ENCODE data around the gene GAL3ST3. TPM values are rescaled to one million over a fixed set of nuclear protein-coding genes. Genes with fewer than 3 reads are reported as not detected.

GAL3ST3 gene
- total and polyA plus RNA-seq, 2 donors (not counting 1 experiment from before 2014, with no cell fraction given), result not detected

- TF ChIP-seq, protein P1, sequence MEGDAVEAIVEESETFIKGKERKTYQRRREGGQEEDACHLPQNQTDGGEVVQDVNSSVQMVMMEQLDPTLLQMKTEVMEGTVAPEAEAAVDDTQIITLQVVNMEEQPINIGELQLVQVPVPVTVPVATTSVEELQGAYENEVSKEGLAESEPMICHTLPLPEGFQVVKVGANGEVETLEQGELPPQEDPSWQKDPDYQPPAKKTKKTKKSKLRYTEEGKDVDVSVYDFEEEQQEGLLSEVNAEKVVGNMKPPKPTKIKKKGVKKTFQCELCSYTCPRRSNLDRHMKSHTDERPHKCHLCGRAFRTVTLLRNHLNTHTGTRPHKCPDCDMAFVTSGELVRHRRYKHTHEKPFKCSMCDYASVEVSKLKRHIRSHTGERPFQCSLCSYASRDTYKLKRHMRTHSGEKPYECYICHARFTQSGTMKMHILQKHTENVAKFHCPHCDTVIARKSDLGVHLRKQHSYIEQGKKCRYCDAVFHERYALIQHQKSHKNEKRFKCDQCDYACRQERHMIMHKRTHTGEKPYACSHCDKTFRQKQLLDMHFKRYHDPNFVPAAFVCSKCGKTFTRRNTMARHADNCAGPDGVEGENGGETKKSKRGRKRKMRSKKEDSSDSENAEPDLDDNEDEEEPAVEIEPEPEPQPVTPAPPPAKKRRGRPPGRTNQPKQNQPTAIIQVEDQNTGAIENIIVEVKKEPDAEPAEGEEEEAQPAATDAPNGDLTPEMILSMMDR (conservative IDR thresholded peaks at IDR 0.05 in 1 of 2, IDR thresholded peaks at IDR 0.05 in 1 of 2; ENCODE audit: low read depth in 1 of 2, low read length in 2 of 2), result no peak
These were observed 40.9 kb downstream of the GAL3ST3 start for GRCh38 chr11:66008095-66008467.

GRCh38 chr11:66007201-66007634 lies 41.7 kb downstream of the GAL3ST3 start:
- Histone ChIP-seq H3K4me1 (ENCODE audit: control insufficient read depth, extremely low read depth, insufficient read depth, low read length) (peaks cover 2% of the 10 kb centered on the region), H3K4me3 (replicated peaks in 1 of 4; ENCODE audit: control extremely low read depth in 1 of 4, insufficient read depth in 1 of 4, low read depth in 3 of 4, low read length in 4 of 4) (no peak overlapping the region), H3K27ac (ENCODE audit: insufficient read depth, low read length) (no peak overlapping the region), H2AFZ (ENCODE audit: low read length) (no peak overlapping the region), H3K4me2 (ENCODE audit: extremely low read depth, insufficient read depth, low read length) (no peak overlapping the region), H3K36me3 (ENCODE audit: control insufficient read depth, insufficient read depth, low read length) (peaks cover 8% of the 10 kb centered on the region), H3K9ac (ENCODE audit: insufficient read depth, low read length) (no peak overlapping the region), H3K27me3 (ENCODE audit: control insufficient read depth, insufficient read depth, low read length) (peaks cover 5% of the 10 kb centered on the region), H4K20me1 (ENCODE audit: control insufficient read depth, extremely low read depth, insufficient read depth, low read length) (no peaks in the 10 kb centered on the region), H3K9me3 (ENCODE audit: control insufficient read depth, insufficient read depth, low read depth, low read length) (no peaks in the 10 kb centered on the region), H3K79me2 (ENCODE audit: control insufficient read depth, insufficient read depth, low read length) (peaks cover 15% of the 10 kb centered on the region)
- TF ChIP-seq EZH2 (IDR thresholded peaks at IDR 0.05; ENCODE audit: low read length, missing control alignments), result no peak
- TF ChIP-seq, protein P1 (conservative IDR thresholded peaks at IDR 0.05 in 1 of 2, IDR thresholded peaks at IDR 0.05 in 1 of 2; ENCODE audit: low read depth in 1 of 2, low read length in 2 of 2), result no peak
- DNase-seq (ENCODE audit: low read depth in 2 of 2), result no peak

More at GRCh38 chr11:66008095-66008467, 40.9 kb downstream of the GAL3ST3 start:
- H3K36me3 ChIP-seq (ENCODE audit: control insufficient read depth, insufficient read depth, low read length), result peaks cover 8% of the 10 kb centered on the region
- peaks cover 10% of the 10 kb centered on the region for H3K79me2 ChIP-seq (ENCODE audit: control insufficient read depth, insufficient read depth, low read length)
- peaks cover 1% of the 10 kb centered on the region for H3K4me1 ChIP-seq (ENCODE audit: control insufficient read depth, extremely low read depth, insufficient read depth, low read length)
- H3K9ac ChIP-seq (ENCODE audit: insufficient read depth, low read length), result no peak overlapping the region
- H2AFZ ChIP-seq (ENCODE audit: low read length), result no peak overlapping the region
- H3K9me3 ChIP-seq (ENCODE audit: control insufficient read depth, insufficient read depth, low read depth, low read length), result no peaks in the 10 kb centered on the region
- H3K4me2 ChIP-seq (ENCODE audit: extremely low read depth, insufficient read depth, low read length), result no peak overlapping the region
- no peaks in the 10 kb centered on the region for H4K20me1 ChIP-seq (ENCODE audit: control insufficient read depth, extremely low read depth, insufficient read depth, low read length)
- peaks cover 7% of the 10 kb centered on the region for H3K27me3 ChIP-seq (ENCODE audit: control insufficient read depth, insufficient read depth, low read length)
- no peak overlapping the region for H3K4me3 ChIP-seq (replicated peaks in 1 of 4; ENCODE audit: control extremely low read depth in 1 of 4, insufficient read depth in 1 of 4, low read depth in 3 of 4, low read length in 4 of 4)
- H3K27ac ChIP-seq (ENCODE audit: insufficient read depth, low read length), result no peak overlapping the region
- no peak for DNase-seq (ENCODE audit: low read depth in 2 of 2)

GRCh38 chr11:66006891-66007176 lies 42.1 kb downstream of the GAL3ST3 start:
- Histone ChIP-seq H3K4me2 (ENCODE audit: extremely low read depth, insufficient read depth, low read length) (no peak overlapping the region), H2AFZ (ENCODE audit: low read length) (no peak overlapping the region), H4K20me1 (ENCODE audit: control insufficient read depth, extremely low read depth, insufficient read depth, low read length) (no peaks in the 10 kb centered on the region), H3K4me1 (ENCODE audit: control insufficient read depth, extremely low read depth, insufficient read depth, low read length) (peaks cover 2% of the 10 kb centered on the region), H3K27ac (ENCODE audit: insufficient read depth, low read length) (no peak overlapping the region), H3K4me3 (replicated peaks in 1 of 4; ENCODE audit: control extremely low read depth in 1 of 4, insufficient read depth in 1 of 4, low read depth in 3 of 4, low read length in 4 of 4) (no peak overlapping the region), H3K9me3 (ENCODE audit: control insufficient read depth, insufficient read depth, low read depth, low read length) (no peaks in the 10 kb centered on the region), H3K9ac (ENCODE audit: insufficient read depth, low read length) (no peak overlapping the region), H3K36me3 (ENCODE audit: control insufficient read depth, insufficient read depth, low read length) (peaks cover 8% of the 10 kb centered on the region), H3K79me2 (ENCODE audit: control insufficient read depth, insufficient read depth, low read length) (peaks cover 16% of the 10 kb centered on the region), H3K27me3 (ENCODE audit: control insufficient read depth, insufficient read depth, low read length) (peaks cover 5% of the 10 kb centered on the region)
- DNase-seq (ENCODE audit: low read depth in 2 of 2), result no peak
- TF ChIP-seq EZH2 (IDR thresholded peaks at IDR 0.05; ENCODE audit: low read length, missing control alignments), result no peak
- TF ChIP-seq, protein P1 (conservative IDR thresholded peaks at IDR 0.05 in 1 of 2, IDR thresholded peaks at IDR 0.05 in 1 of 2; ENCODE audit: low read depth in 1 of 2, low read length in 2 of 2), result no peak
